Colonic mucosa (tissue), 4 donors: Measurements from ENCODE around the gene CFP. TPM values are rescaled to one million over a fixed set of nuclear protein-coding genes. Genes with fewer than 3 reads are reported as not detected.

ENCODE experiments used
- DNase-seq: peaks from one replicate; pipeline ENCODE4 v3.0.0-alpha.2; 2020
- H3K27ac ChIP-seq: fragments of 200-600 bp; one replicate; pipeline ENCODE4 v1.8.0; 2021
- H3K27me3 ChIP-seq: fragments of 200-600 bp; one replicate; pipeline ENCODE4 v1.8.0; 2021
- H3K36me3 ChIP-seq: fragments of 200-600 bp; one replicate; pipeline ENCODE4 v1.8.0; 2021
- H3K4me1 ChIP-seq: fragments of 200-600 bp; one replicate; pipeline ENCODE4 v1.8.0; 2021; ENCODE audit warnings: mild to moderate bottlenecking
- H3K4me3 ChIP-seq: fragments of 200-600 bp; one replicate; pipeline ENCODE4 v1.8.0; 2021
- H3K9ac ChIP-seq, 2 donors: one replicate each; pipeline ENCODE4 v1.7.0; 2013; ENCODE audit warnings: control low read depth in 2 of 2, low read depth in 2 of 2, low read length in 2 of 2
- H3K9me3 ChIP-seq: fragments of 200-600 bp; one replicate; pipeline ENCODE4 v1.8.0; 2021
- intact Hi-C: fragments of 100-400 bp; cut with DNase I; formaldehyde crosslinking; loops from one replicate; pipeline ENCODE4 v1.14.1; 2022
- total RNA-seq, 2 donors: library from RNA; stranded (reverse); fragmentation: NEBNext Ultra II Directional in 1 of 2; extraction: Animal tissue kit (Norgen Biotek cat#: 25700) in 1 of 2; gene quantifications; one replicate each; pipeline ENCODE4 v1.2.1, GENCODE V29; 2021
- TF ChIP-seq, protein P1 (sequence below): fragments of 200-600 bp; IDR thresholded peaks from one replicate; pipeline ENCODE4 v1.8.0; 2022; ENCODE audit warnings: antibody characterized with exemption, mild to moderate bottlenecking
- donor health status: healthy.
- donor health status: DM: no; HTN: no; CAD: no.
- donor health status: DM: no; HTN: no; CAD: no.

Gene CFP
- total RNA-seq, 2 donors from 2014 or later: 1.1 to 4.1 TPM

GRCh38 chrX:47634871-47635575 is 5.3 kb upstream of the CFP start:
- no peaks in the 10 kb centered on the region for H3K4me1 ChIP-seq
- no peak overlapping the region for H3K27ac ChIP-seq
- H3K9ac ChIP-seq: no peak overlapping the region
- H3K27me3 ChIP-seq: no peaks in the 10 kb centered on the region
- H3K36me3 ChIP-seq: no peaks in the 10 kb centered on the region
- intact Hi-C loops: no loop called here
- H3K4me3 ChIP-seq: no peak overlapping the region
- no peak for DNase-seq
- TF ChIP-seq, protein P1, sequence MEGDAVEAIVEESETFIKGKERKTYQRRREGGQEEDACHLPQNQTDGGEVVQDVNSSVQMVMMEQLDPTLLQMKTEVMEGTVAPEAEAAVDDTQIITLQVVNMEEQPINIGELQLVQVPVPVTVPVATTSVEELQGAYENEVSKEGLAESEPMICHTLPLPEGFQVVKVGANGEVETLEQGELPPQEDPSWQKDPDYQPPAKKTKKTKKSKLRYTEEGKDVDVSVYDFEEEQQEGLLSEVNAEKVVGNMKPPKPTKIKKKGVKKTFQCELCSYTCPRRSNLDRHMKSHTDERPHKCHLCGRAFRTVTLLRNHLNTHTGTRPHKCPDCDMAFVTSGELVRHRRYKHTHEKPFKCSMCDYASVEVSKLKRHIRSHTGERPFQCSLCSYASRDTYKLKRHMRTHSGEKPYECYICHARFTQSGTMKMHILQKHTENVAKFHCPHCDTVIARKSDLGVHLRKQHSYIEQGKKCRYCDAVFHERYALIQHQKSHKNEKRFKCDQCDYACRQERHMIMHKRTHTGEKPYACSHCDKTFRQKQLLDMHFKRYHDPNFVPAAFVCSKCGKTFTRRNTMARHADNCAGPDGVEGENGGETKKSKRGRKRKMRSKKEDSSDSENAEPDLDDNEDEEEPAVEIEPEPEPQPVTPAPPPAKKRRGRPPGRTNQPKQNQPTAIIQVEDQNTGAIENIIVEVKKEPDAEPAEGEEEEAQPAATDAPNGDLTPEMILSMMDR: no peak
- H3K9me3 ChIP-seq: no peaks in the 10 kb centered on the region

- intact Hi-C loops: no loop called here
- Histone ChIP-seq H3K9ac (no peak overlapping the region), H3K9me3 (no peaks in the 10 kb centered on the region), H3K4me3 (no peak overlapping the region), H3K27me3 (no peaks in the 10 kb centered on the region), H3K4me1 (no peaks in the 10 kb centered on the region), H3K27ac (no peak overlapping the region), H3K36me3 (no peaks in the 10 kb centered on the region)
- TF ChIP-seq, protein P1: no peak
- no peak for DNase-seq
Observed at GRCh38 chrX:47633689-47634590, 4.2 kb upstream of the CFP start.

DNA sequence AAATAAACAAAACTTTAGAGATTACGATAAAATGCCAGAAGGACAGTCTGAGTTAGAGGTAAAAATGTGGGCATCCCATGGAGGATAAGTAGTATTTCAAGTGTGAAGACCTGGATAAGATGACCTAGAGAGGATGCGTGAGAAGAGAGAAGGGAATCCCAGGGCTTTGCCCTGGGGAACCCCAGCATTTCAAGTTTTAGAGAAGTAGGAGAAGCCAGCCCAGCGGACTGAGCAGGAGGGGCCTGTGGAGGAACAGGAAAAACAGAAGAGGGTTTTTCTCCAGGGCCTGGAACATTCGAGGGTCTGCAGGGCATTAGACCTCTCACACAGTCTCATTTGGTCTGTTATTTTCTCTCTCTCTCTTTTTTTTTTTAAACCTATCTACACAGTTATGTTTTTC is 2.9 kb upstream of the CFP start:
- Histone ChIP-seq H3K36me3 (no peaks in the 10 kb centered on the region), H3K27ac (no peak overlapping the region), H3K9me3 (no peaks in the 10 kb centered on the region), H3K4me1 (no peaks in the 10 kb centered on the region), H3K27me3 (no peaks in the 10 kb centered on the region), H3K9ac (no peak overlapping the region), H3K4me3 (no peak overlapping the region)
- intact Hi-C loops: no loop called here
- DNase-seq: no peak
- TF ChIP-seq, protein P1: no peak

GRCh38 chrX:47631676-47632075 is 1.9 kb upstream of the CFP start:
- no peaks in the 10 kb centered on the region for H3K27me3 ChIP-seq
- no peak overlapping the region for H3K9ac ChIP-seq
- no peak overlapping the region for H3K27ac ChIP-seq
- no peaks in the 10 kb centered on the region for H3K4me1 ChIP-seq
- H3K36me3 ChIP-seq: no peaks in the 10 kb centered on the region
- H3K4me3 ChIP-seq: no peak overlapping the region
- DNase-seq: no peak
- intact Hi-C loops: no loop called here
- TF ChIP-seq, protein P1: no peak
- no peaks in the 10 kb centered on the region for H3K9me3 ChIP-seq

DNA sequence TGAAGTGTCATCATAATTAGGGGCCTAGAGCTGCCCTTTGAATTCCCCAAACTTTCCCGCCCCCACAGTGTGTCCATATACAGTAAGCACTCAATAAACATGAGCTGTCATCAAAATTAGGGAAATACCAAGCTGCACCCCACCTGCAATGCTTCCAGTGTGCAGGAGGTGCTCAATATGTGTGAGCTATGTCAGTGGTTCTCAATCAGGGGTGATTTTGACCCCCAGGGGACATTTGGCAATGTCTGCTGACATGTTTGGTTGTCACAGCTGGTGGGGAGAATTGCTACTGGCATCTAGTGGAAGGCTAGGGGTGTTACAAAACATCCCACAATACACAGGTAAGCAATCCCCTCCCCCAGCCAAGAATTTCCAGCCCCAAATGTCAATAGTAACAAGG is 748 bp downstream of the CFP start:
- H3K27me3 ChIP-seq: no peaks in the 10 kb centered on the region
- DNase-seq: no peak
- H3K27ac ChIP-seq: no peak overlapping the region
- no peak overlapping the region for H3K9ac ChIP-seq
- no peak overlapping the region for H3K4me3 ChIP-seq
- TF ChIP-seq, protein P1: no peak
- H3K4me1 ChIP-seq: no peaks in the 10 kb centered on the region
- no peaks in the 10 kb centered on the region for H3K36me3 ChIP-seq
- H3K9me3 ChIP-seq: no peaks in the 10 kb centered on the region
- intact Hi-C loops: no loop called here
